Suprapubic skin (tissue), 4 donors: Measurements from ENCODE around the gene PSPH. TPM values are rescaled to one million over a fixed set of nuclear protein-coding genes. Genes with fewer than 3 reads are reported as not detected.

Source experiments
- DNase-seq, 2 donors: peaks; one replicate each; pipeline ENCODE4 v3.0.0-alpha.2; 2019; ENCODE audit warnings: low spot score in 2 of 2
- H3K27ac ChIP-seq: fragments of 200-600 bp; sonication (generic); one replicate; pipeline ENCODE4 v1.5.1; 2019
- H3K27me3 ChIP-seq: fragments of 200-600 bp; sonication (generic); one replicate; pipeline ENCODE4 v1.5.1; 2019
- H3K36me3 ChIP-seq: fragments of 200-600 bp; sonication (generic); one replicate; pipeline ENCODE4 v1.5.1; 2019
- H3K4me1 ChIP-seq: fragments of 200-600 bp; sonication (generic); one replicate; pipeline ENCODE4 v1.5.1; 2019
- H3K4me3 ChIP-seq: fragments of 200-600 bp; sonication (generic); one replicate; pipeline ENCODE4 v1.5.1; 2019; ENCODE audit warnings: mild to moderate bottlenecking
- H3K9me3 ChIP-seq: fragments of 200-600 bp; sonication (generic); one replicate; pipeline ENCODE4 v1.5.1; 2019
- CTCF ChIP-seq, 2 donors: fragments of 200-600 bp in 1 of 2; fragments of 450-650 bp in 1 of 2; sonication (generic) in 1 of 2; IDR thresholded peaks; one replicate each; pipeline ENCODE4 v1.5.1; 2016 to 2019; ENCODE audit warnings: antibody characterized with exemption in 2 of 2, mild to moderate bottlenecking in 1 of 2, moderate library complexity in 1 of 2
- EP300 ChIP-seq: sonication (generic); formaldehyde crosslinking; IDR thresholded peaks from one replicate; pipeline ENCODE4 v1.6.1; 2017; ENCODE audit warnings: antibody characterized with exemption
- POLR2A ChIP-seq, 2 donors: fragments of 450-650 bp; IDR thresholded peaks; one replicate each; pipeline ENCODE4 v1.6.1; 2017; ENCODE audit warnings: antibody characterized with exemption in 2 of 2, mild to moderate bottlenecking in 2 of 2, moderate library complexity in 2 of 2
- POLR2AphosphoS5 ChIP-seq, 3 donors: sonication (generic); formaldehyde crosslinking; IDR thresholded peaks; one replicate each; pipeline ENCODE4 v1.6.1; 2017; ENCODE audit warnings: antibody characterized with exemption in 3 of 3
- WGBS: methylation state at CpG from one replicate; pipeline ENCODE4 v1.1.5; 2018; 5-methylcytosine and 5-hydroxymethylcytosine counted together
- total RNA-seq, 4 donors: library from RNA; depleted of rRNA; stranded (reverse); fragments of >200 nt; gene quantifications; one replicate each; pipeline ENCODE4 v1.1.0, GENCODE V29; 2016

PSPH gene
- total RNA-seq, 4 donors from 2014 or later = 4.1 to 19.2 (median 14.1) TPM

- Histone ChIP-seq H3K36me3 (peaks cover 29% of the 10 kb centered on the region), H3K4me1 (peaks cover 3% of the 10 kb centered on the region), H3K27me3 (no peaks in the 10 kb centered on the region), H3K9me3 (no peaks in the 10 kb centered on the region), H3K4me3 (no peak overlapping the region), H3K27ac (no peak overlapping the region)
- no peak for TF ChIP-seq POLR2A (IDR thresholded peaks at IDR 0.05)
- no peak for TF ChIP-seq EP300
- no peak for TF ChIP-seq POLR2AphosphoS5 (IDR thresholded peaks at IDR 0.05)
- TF ChIP-seq CTCF (IDR thresholded peaks at IDR 0.05) = no peak
- WGBS = 83% methylated on average over 7 of the region's 7 CpGs
- DNase-seq = no peak
Observed at GRCh38 chr7:55975988-55976633, 75.1 kb downstream of the PSPH start.

- no peak for DNase-seq
- peaks cover 11% of the 10 kb centered on the region for H3K4me1 ChIP-seq
- TF ChIP-seq CTCF (IDR thresholded peaks at IDR 0.05) (no peak), POLR2AphosphoS5 (IDR thresholded peaks at IDR 0.05) (no peak), POLR2A (IDR thresholded peaks at IDR 0.05) (no peak), EP300 (no peak)
- H3K27me3 ChIP-seq = no peaks in the 10 kb centered on the region
- WGBS = 95% methylated on average over 7 of the region's 7 CpGs
- no peaks in the 10 kb centered on the region for H3K9me3 ChIP-seq
- no peak overlapping the region for H3K4me3 ChIP-seq
- H3K36me3 ChIP-seq = peaks cover 7% of the 10 kb centered on the region
- no peak overlapping the region for H3K27ac ChIP-seq
Observed at GRCh38 chr7:55973747-55974250, 77.4 kb downstream of the PSPH start.

GRCh38 chr7:55970978-55971377 is 80.3 kb downstream of the PSPH start:
- Histone ChIP-seq H3K4me3 (no peak overlapping the region), H3K4me1 (peaks cover 17% of the 10 kb centered on the region), H3K36me3 (no peaks in the 10 kb centered on the region), H3K9me3 (no peaks in the 10 kb centered on the region), H3K27ac (no peak overlapping the region), H3K27me3 (no peaks in the 10 kb centered on the region)
- DNase-seq = no peak
- WGBS = 78% methylated on average over 8 of the region's 8 CpGs
- TF ChIP-seq CTCF (IDR thresholded peaks at IDR 0.05) (no peak), EP300 (no peak), POLR2A (IDR thresholded peaks at IDR 0.05) (no peak), POLR2AphosphoS5 (IDR thresholded peaks at IDR 0.05) (no peak)

- H3K9me3 ChIP-seq = no peaks in the 10 kb centered on the region
- no peaks in the 10 kb centered on the region for H3K36me3 ChIP-seq
- no peak overlapping the region for H3K27ac ChIP-seq
- H3K4me3 ChIP-seq = no peak overlapping the region
- 89% methylated on average over 7 of the region's 7 CpGs for WGBS
- TF ChIP-seq CTCF (IDR thresholded peaks at IDR 0.05) (no peak), EP300 (no peak), POLR2AphosphoS5 (IDR thresholded peaks at IDR 0.05) (no peak), POLR2A (IDR thresholded peaks at IDR 0.05) (no peak)
- H3K4me1 ChIP-seq = peaks cover 21% of the 10 kb centered on the region
- no peak for DNase-seq
- H3K27me3 ChIP-seq = no peaks in the 10 kb centered on the region
Observed at GRCh38 chr7:55970561-55970960, 80.7 kb downstream of the PSPH start.

GRCh38 chr7:55969391-55969790 is 81.9 kb downstream of the PSPH start:
- Histone ChIP-seq H3K4me3 (no peak overlapping the region), H3K27me3 (no peaks in the 10 kb centered on the region), H3K4me1 (peaks cover 29% of the 10 kb centered on the region), H3K27ac (no peak overlapping the region), H3K9me3 (no peaks in the 10 kb centered on the region), H3K36me3 (no peaks in the 10 kb centered on the region)
- TF ChIP-seq POLR2AphosphoS5 (IDR thresholded peaks at IDR 0.05) (no peak), CTCF (IDR thresholded peaks at IDR 0.05) (no peak), POLR2A (IDR thresholded peaks at IDR 0.05) (no peak), EP300 (no peak)
- DNase-seq = no peak
- 85% methylated on average over 11 of the region's 11 CpGs for WGBS
